HepG2 (cell line): Measurements from ENCODE around the gene INSR. TPM values are rescaled to one million over a fixed set of nuclear protein-coding genes. Genes with fewer than 3 reads are reported as not detected.
A peak's percentile ranks its signal among the peaks of the same experiment; 100 is the strongest.

Experiments
- BCL6 ChIP-seq: IDR thresholded peaks from 2 replicates; pipeline ENCODE4 v1.6.1; 2016; ENCODE audit warnings: missing genetic modification reagents, missing compliant biosample characterization
- BORCS8-MEF2B ChIP-seq: sonication (generic); formaldehyde crosslinking; IDR thresholded peaks from 2 replicates; pipeline ENCODE4 v1.8.0; 2022; ENCODE audit warnings: mild to moderate bottlenecking, missing genetic modification reagents
- CC2D1A ChIP-seq: sonication (generic); formaldehyde crosslinking; IDR thresholded peaks from 2 replicates; pipeline ENCODE4 v1.8.1; 2023; ENCODE audit warnings: mild to moderate bottlenecking, missing genetic modification reagents
- DR1 ChIP-seq: sonication (generic); formaldehyde crosslinking; IDR thresholded peaks from 2 replicates; pipeline ENCODE4 v1.8.0; 2021; ENCODE audit warnings: mild to moderate bottlenecking, missing genetic modification reagents, inconsistent platforms
- KAT8 ChIP-seq: IDR thresholded peaks from 2 replicates; pipeline ENCODE4 v1.6.1; 2016; ENCODE audit warnings: missing genetic modification reagents, missing compliant biosample characterization
- MAF1 ChIP-seq: sonication (generic); formaldehyde crosslinking; IDR thresholded peaks from 2 replicates; pipeline ENCODE4 v1.5.0; 2020; ENCODE audit warnings: missing genetic modification reagents, borderline replicate concordance
- SAP130 ChIP-seq: IDR thresholded peaks from 2 replicates; pipeline ENCODE4 v1.6.1; 2016; ENCODE audit warnings: low read depth
- TP53 ChIP-seq: sonication (generic); formaldehyde crosslinking; conservative IDR thresholded peaks from 2 replicates; pipeline ENCODE4 v1.4.0; 2020; ENCODE audit warnings: missing genetic modification reagents
- ZBTB40 ChIP-seq, 2 experiments: fragments of 450-650 bp in 1 of 2; sonication (generic) in 1 of 2; formaldehyde crosslinking in 1 of 2; IDR thresholded peaks; 2 replicates each; pipeline versions ENCODE4 v1.6.1 to v1.8.0; 2016 to 2022; ENCODE audit warnings: antibody characterized with exemption in 1 of 2, mild to moderate bottlenecking in 1 of 2, missing genetic modification reagents in 1 of 2
- ZNF501 ChIP-seq: sonication (generic); formaldehyde crosslinking; IDR thresholded peaks from 2 replicates; pipeline ENCODE4 v1.5.1; 2020; ENCODE audit warnings: mild to moderate bottlenecking, moderate library complexity, missing genetic modification reagents
- ZNF724P ChIP-seq: sonication (generic); formaldehyde crosslinking; IDR thresholded peaks from 2 replicates; pipeline ENCODE4 v1.8.0; 2022; ENCODE audit warnings: missing genetic modification reagents, borderline replicate concordance
- polyA plus RNA-seq, 8 experiments: library from polyadenylated mRNA; depleted of rRNA in 3 of 8; stranded (reverse) in 7 of 8; unstranded in 1 of 8; fragments of >200 nt; fragmentation: Illumina TruSeq in 4 of 8; extraction: Trizol in 4 of 8; gene quantifications; 2 replicates each; pipeline versions ENCODE4 v1.2.1 to v1.2.3, GENCODE V29; 2011 to 2016; ENCODE audit warnings: low read depth in 4 of 8, missing spikeins in 1 of 8, mixed read lengths in 1 of 8; ENCODE audit not compliant: insufficient read depth in 1 of 8
- total RNA-seq, 5 experiments: library from RNA; depleted of rRNA; stranded (reverse); fragments of >200 nt; fragmentation: Illumina TruSeq; extraction: Trizol; gene quantifications; 2 replicates each; pipeline ENCODE4 v1.2.3, GENCODE V29; 2016; ENCODE audit warnings: low read depth in 1 of 5
- TF ChIP-seq, protein P1 (sequence below), 2 experiments: sonication (generic) in 1 of 2; formaldehyde crosslinking in 1 of 2; IDR thresholded peaks; 2 replicates each; pipeline versions ENCODE4 v1.4.0 to v1.6.1; 2016 to 2020; ENCODE audit warnings: borderline replicate concordance in 1 of 2, low read depth in 1 of 2, mild to moderate bottlenecking in 1 of 2, missing genetic modification reagents in 1 of 2
- TF ChIP-seq, protein P2 (sequence below): sonication (generic); formaldehyde crosslinking; IDR thresholded peaks from 2 replicates; pipeline ENCODE4 v1.8.1; 2023; ENCODE audit warnings: mild to moderate bottlenecking, inconsistent platforms, moderate library complexity, missing genetic modification reagents, borderline replicate concordance

The INSR gene
- total and polyA plus RNA-seq, 2 of the 13 experiments (the other 11 are each of a cell fraction or from before 2014, with no cell fraction given): 24.2 to 29.8 TPM

DNA sequence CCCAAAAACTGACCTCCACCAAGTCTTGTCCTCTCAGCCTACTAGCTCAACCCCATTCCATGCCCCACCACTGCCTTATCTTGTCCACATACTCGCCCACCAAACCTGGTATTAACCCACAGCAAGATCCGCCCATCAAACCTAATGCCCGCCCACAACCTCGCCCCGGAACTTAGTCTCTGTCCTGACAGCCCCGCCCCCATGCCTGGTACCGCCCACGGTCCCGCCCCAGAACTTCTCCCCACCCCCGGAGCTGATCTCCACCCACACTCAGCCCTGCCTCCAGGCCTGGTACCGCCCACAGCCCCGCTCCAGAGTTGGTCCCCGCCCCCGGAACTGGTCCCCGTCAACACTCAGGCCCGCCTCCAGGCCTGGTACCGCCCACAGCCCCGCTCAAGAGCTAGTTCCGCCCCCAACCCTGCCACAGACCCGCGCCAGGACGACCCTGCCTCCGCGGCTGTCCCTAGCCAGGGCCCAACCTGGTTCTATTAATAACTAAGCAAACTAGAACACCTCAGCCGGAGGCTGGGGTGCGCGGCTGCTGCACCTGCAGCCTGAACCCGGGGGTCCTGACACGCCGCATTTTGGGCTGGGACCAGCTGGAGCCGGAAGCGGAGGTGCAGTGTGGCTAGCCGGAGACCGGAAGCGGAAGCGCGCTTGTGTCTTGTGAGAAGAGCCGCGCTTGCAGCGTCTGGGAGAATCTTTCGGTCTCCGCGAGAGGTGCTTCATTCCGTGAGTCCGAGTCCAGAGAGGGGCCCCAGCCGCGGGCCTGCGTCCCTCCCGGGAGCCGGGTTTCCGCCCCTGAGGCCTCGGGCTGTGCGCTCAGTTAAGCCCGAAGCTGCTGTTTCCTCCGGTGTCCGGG lies 224.9 kb downstream of the INSR start, which contains the start of gene ZNF557 (continued):
- TF ChIP-seq, protein P1, sequence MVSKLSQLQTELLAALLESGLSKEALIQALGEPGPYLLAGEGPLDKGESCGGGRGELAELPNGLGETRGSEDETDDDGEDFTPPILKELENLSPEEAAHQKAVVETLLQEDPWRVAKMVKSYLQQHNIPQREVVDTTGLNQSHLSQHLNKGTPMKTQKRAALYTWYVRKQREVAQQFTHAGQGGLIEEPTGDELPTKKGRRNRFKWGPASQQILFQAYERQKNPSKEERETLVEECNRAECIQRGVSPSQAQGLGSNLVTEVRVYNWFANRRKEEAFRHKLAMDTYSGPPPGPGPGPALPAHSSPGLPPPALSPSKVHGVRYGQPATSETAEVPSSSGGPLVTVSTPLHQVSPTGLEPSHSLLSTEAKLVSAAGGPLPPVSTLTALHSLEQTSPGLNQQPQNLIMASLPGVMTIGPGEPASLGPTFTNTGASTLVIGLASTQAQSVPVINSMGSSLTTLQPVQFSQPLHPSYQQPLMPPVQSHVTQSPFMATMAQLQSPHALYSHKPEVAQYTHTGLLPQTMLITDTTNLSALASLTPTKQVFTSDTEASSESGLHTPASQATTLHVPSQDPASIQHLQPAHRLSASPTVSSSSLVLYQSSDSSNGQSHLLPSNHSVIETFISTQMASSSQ (IDR thresholded peaks at IDR 0.05; ENCODE audit: low read depth): no peak; the same call in 1 of the 2 replicates
- TF ChIP-seq, protein P1 (CRISPR knock-in tag; IDR thresholded peaks at IDR 0.05; ENCODE audit: borderline replicate concordance): 0 out of 2 replicates have a peak, but pooled peaks have one; percentile 29
- TF ChIP-seq MAF1 (0 out of 2 replicates have a peak, but pooled peaks have one; percentile 52), ZBTB40 (IDR thresholded peaks at IDR 0.05) (peak; percentile 69), ZBTB40 (CRISPR knock-in tag; IDR thresholded peaks at IDR 0.05) (no peak), DR1 (CRISPR knock-in tag) (0 out of 2 replicates have a peak, but pooled peaks have one; percentile 52), ZNF501 (peak; percentile 84; the same call in 1 of the 2 replicates), TP53 (CRISPR knock-in tag) (no peak), BORCS8-MEF2B (CRISPR knock-in tag) (peak; percentile 34; the same call in 1 of the 2 replicates), ZNF724P (CRISPR knock-in tag) (no peak), CC2D1A (CRISPR knock-in tag) (no peak), SAP130 (CRISPR knock-in tag) (peak; percentile 95), BCL6 (CRISPR knock-in tag) (peak; percentile 22; the same call in 1 of the 2 replicates), KAT8 (CRISPR knock-in tag) (peak; percentile 96)
- TF ChIP-seq, protein P2, sequence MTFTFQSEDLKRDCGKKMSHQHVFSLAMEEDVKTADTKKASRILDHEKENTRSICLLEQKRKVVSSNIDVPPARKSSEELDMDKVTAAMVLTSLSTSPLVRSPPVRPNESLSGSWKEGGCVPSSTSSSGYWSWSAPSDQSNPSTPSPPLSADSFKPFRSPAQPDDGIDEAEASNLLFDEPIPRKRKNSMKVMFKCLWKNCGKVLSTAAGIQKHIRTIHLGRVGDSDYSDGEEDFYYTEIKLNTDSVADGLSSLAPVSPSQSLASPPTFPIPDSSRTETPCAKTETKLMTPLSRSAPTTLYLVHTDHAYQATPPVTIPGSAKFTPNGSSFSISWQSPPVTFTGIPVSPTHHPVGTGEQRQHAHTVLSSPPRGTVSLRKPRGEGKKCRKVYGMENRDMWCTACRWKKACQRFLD (CRISPR knock-in tag): peak; percentile 78
